Parathyroid adenoma (tissue), 2 donors: ENCODE results near the gene ANKDD1A.

Source experiments
- H2AFZ ChIP-seq: fragments of 300-600 bp; sonication (generic); one replicate; pipeline ENCODE4 v1.7.0; 2017; ENCODE audit warnings: antibody characterized with exemption, mild to moderate bottlenecking
- H3K27ac ChIP-seq: fragments of 300-600 bp; sonication (generic); one replicate; pipeline ENCODE4 v1.7.0; 2017
- H3K27me3 ChIP-seq: fragments of 300-600 bp; sonication (generic); one replicate; pipeline ENCODE4 v1.7.0; 2017; ENCODE audit warnings: low read length; ENCODE audit not compliant: control insufficient read depth, insufficient read depth
- H3K36me3 ChIP-seq: fragments of 300-600 bp; sonication (generic); one replicate; pipeline ENCODE4 v1.7.0; 2017; ENCODE audit warnings: low read length; ENCODE audit not compliant: control insufficient read depth, insufficient read depth
- H3K4me1 ChIP-seq: fragments of 300-600 bp; sonication (generic); one replicate; pipeline ENCODE4 v1.7.0; 2017; ENCODE audit warnings: control low read depth
- H3K4me2 ChIP-seq: fragments of 300-600 bp; sonication (generic); one replicate; pipeline ENCODE4 v1.7.0; 2017; ENCODE audit warnings: low read length
- H3K4me3 ChIP-seq: fragments of 300-600 bp; sonication (generic); one replicate; pipeline ENCODE4 v1.7.0; 2017; ENCODE audit warnings: low read depth, low read length
- H3K79me2 ChIP-seq: fragments of 300-600 bp; sonication (generic); one replicate; pipeline ENCODE4 v1.7.0; 2017; ENCODE audit warnings: control low read depth
- H3K9ac ChIP-seq: fragments of 300-600 bp; sonication (generic); one replicate; pipeline ENCODE4 v1.7.0; 2017; ENCODE audit warnings: mild to moderate bottlenecking
- H3K9me3 ChIP-seq: fragments of 300-600 bp; sonication (generic); one replicate; pipeline ENCODE4 v1.7.0; 2017; ENCODE audit warnings: low read length; ENCODE audit not compliant: control insufficient read depth
- TF ChIP-seq, protein P1 (sequence below): fragments of 300-600 bp; sonication (generic); IDR thresholded peaks from one replicate; pipeline ENCODE4 v1.7.0; 2017; ENCODE audit warnings: antibody characterized with exemption, mild to moderate bottlenecking
- donor health status: primary hyperparathyroidism.

The ANKDD1A gene

DNA sequence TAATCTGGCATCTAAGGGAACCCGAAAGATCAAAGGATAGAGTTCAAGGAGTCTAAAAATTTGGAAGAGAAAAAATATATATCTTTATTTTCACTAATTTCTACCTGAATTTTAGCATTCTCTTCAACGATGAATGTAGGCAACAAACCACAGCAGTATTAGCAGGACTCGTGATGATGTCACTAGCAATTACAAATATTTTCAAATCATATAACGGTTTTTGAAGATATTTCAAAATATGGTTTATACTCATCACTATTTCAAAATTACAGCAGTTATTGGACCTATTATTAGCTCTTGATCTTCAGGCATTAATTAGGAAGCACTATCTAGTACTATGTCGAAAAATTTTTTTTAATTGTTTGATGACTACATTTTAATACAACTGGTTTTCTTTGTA, 27.0 kb upstream of the ANKDD1A start:
- no peak overlapping the region for H3K9ac ChIP-seq
- H2AFZ ChIP-seq: no peak overlapping the region
- no peaks in the 10 kb centered on the region for H3K4me1 ChIP-seq
- no peaks in the 10 kb centered on the region for H3K79me2 ChIP-seq
- no peaks in the 10 kb centered on the region for H3K9me3 ChIP-seq
- H3K36me3 ChIP-seq: no peaks in the 10 kb centered on the region
- no peak overlapping the region for H3K4me2 ChIP-seq
- H3K4me3 ChIP-seq: no peak overlapping the region
- TF ChIP-seq, protein P1, sequence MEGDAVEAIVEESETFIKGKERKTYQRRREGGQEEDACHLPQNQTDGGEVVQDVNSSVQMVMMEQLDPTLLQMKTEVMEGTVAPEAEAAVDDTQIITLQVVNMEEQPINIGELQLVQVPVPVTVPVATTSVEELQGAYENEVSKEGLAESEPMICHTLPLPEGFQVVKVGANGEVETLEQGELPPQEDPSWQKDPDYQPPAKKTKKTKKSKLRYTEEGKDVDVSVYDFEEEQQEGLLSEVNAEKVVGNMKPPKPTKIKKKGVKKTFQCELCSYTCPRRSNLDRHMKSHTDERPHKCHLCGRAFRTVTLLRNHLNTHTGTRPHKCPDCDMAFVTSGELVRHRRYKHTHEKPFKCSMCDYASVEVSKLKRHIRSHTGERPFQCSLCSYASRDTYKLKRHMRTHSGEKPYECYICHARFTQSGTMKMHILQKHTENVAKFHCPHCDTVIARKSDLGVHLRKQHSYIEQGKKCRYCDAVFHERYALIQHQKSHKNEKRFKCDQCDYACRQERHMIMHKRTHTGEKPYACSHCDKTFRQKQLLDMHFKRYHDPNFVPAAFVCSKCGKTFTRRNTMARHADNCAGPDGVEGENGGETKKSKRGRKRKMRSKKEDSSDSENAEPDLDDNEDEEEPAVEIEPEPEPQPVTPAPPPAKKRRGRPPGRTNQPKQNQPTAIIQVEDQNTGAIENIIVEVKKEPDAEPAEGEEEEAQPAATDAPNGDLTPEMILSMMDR: no peak
- H3K27me3 ChIP-seq: no peaks in the 10 kb centered on the region
- H3K27ac ChIP-seq: no peak overlapping the region

DNA sequence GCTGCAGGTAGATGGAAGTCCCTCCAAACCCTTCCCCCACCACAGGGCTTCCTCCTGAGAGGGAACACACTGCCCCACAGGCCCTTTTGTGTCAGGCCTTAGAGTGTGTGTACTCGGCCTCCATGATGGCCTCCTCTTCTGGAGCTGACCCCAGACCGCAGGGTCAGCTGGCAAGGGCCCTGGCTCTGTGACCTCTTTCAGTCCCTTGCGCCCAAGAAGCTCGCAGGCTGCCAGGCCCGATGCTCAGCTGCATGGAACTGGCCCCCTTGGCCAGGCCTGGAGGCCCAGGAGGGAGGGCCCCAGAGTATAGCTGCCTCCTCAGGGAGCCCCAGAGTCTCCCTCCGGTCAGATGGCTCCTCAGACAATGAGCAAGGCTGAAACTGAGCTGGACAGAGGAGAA, 23.4 kb upstream of the ANKDD1A start:
- Histone ChIP-seq H3K36me3 (no peaks in the 10 kb centered on the region), H3K9ac (no peak overlapping the region), H3K79me2 (no peaks in the 10 kb centered on the region), H3K4me3 (no peak overlapping the region), H3K27ac (no peak overlapping the region), H3K4me1 (no peaks in the 10 kb centered on the region), H3K4me2 (no peak overlapping the region), H2AFZ (no peak overlapping the region), H3K9me3 (no peaks in the 10 kb centered on the region), H3K27me3 (no peaks in the 10 kb centered on the region)
- TF ChIP-seq, protein P1: no peak

DNA sequence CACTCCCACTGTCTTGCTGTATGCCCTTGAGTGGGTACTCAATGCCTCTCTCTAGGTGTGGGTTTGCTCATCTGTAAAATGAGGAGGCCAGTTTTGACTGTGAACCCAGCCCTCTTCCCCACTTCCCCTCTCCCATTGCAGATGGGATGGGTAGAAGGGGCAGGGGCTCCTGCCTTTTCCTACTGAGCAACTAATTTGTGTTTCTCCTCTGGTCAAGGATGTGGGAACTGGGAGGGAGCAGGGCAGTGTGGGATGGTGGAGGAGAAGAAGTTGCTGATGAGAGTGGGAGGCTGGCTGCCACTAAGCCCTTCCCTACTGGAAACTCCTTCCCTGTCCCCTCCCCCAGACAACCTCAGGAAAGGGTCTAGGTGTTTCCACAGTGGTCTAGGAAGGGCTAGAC, 20.1 kb upstream of the ANKDD1A start:
- TF ChIP-seq, protein P1: no peak
- no peaks in the 10 kb centered on the region for H3K9me3 ChIP-seq
- H3K4me3 ChIP-seq: no peak overlapping the region
- no peaks in the 10 kb centered on the region for H3K79me2 ChIP-seq
- no peak overlapping the region for H3K27ac ChIP-seq
- H3K4me1 ChIP-seq: no peaks in the 10 kb centered on the region
- H3K36me3 ChIP-seq: no peaks in the 10 kb centered on the region
- H3K9ac ChIP-seq: no peak overlapping the region
- H2AFZ ChIP-seq: no peak overlapping the region
- no peaks in the 10 kb centered on the region for H3K27me3 ChIP-seq
- H3K4me2 ChIP-seq: no peak overlapping the region

DNA sequence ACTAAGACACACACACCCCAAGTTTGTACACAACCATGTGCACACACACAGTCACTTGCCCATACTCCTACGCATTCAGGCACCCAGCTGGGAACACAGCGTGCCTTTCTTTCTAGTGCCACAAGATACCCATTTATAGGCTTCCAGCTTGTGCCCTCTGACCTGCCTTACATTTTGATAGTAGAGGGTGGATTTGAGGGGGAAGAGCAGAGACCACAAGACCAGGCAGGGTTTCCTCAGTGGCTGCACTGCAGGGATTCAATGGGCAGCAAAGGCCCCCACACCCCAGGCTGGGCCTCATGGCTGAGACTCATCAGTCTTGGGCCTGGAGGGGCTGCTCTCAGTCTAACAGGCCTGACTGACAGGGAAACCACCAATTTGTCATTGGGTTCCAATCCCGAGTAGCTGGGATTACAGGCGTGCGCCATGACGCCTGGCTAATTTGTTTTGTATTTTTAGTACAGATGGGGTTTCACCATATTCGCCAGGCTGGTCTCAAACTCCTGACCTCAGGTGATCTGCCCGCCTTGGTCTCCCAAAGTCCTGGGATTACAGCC, 18.8 kb upstream of the ANKDD1A start:
- Histone ChIP-seq H3K4me3 (no peak overlapping the region), H3K4me2 (no peak overlapping the region), H2AFZ (no peak overlapping the region), H3K9me3 (no peaks in the 10 kb centered on the region), H3K27ac (peak overlapping the region; percentile 70), H3K36me3 (no peaks in the 10 kb centered on the region), H3K79me2 (no peaks in the 10 kb centered on the region), H3K4me1 (peaks cover 2% of the 10 kb centered on the region), H3K27me3 (no peaks in the 10 kb centered on the region), H3K9ac (no peak overlapping the region)
- TF ChIP-seq, protein P1: no peak
